Left lung (tissue), 10 donors: ENCODE measurements around the gene TSACC. TPM values are rescaled to one million over a fixed set of nuclear protein-coding genes. Genes with fewer than 3 reads are reported as not detected.
"Not testable (repeated sequence)": the region's sequence is repeated elsewhere in the genome, so short reads cannot be mapped to it uniquely, and the experiment has no call there.

ENCODE experiments used
- ATAC-seq: fragments of 200-7000 bp; cut with Tn5 transposase; one replicate; pipeline ENCODE4 v1.9.1; 2020; ENCODE audit warnings: moderate library complexity
- DNase-seq, 4 donors: peaks; one replicate each; pipeline ENCODE4 v3.0.0-alpha.2; 2013 to 2020
- H3K27ac ChIP-seq, 2 donors: fragments of 200-600 bp; sonication (generic) in 1 of 2; one replicate each; pipeline versions ENCODE4 v1.5.0 to v1.8.0; 2020 to 2021
- H3K27me3 ChIP-seq, 2 donors: fragments of 200-600 bp; sonication (generic) in 1 of 2; one replicate each; pipeline versions ENCODE4 v1.5.0 to v1.8.0; 2020 to 2021
- H3K36me3 ChIP-seq, 2 donors: fragments of 200-600 bp; sonication (generic) in 1 of 2; one replicate each; pipeline versions ENCODE4 v1.5.0 to v1.8.0; 2020 to 2021
- H3K4me1 ChIP-seq, 2 donors: fragments of 200-600 bp; one replicate each; pipeline ENCODE4 v1.8.0; 2021
- H3K4me3 ChIP-seq, 2 donors: fragments of 200-600 bp; sonication (generic) in 1 of 2; one replicate each; pipeline versions ENCODE4 v1.5.0 to v1.8.0; 2020 to 2021; ENCODE audit warnings: mild to moderate bottlenecking in 1 of 2
- H3K9me3 ChIP-seq, 2 donors: fragments of 200-600 bp; sonication (generic) in 1 of 2; one replicate each; pipeline versions ENCODE4 v1.5.0 to v1.8.0; 2020 to 2021
- CTCF ChIP-seq, 2 donors: fragments of 200-600 bp; sonication (generic) in 1 of 2; IDR thresholded peaks; one replicate each; pipeline versions ENCODE4 v1.5.0 to v1.8.0; 2021; ENCODE audit warnings: antibody characterized with exemption in 2 of 2
- intact Hi-C, 2 donors: fragments of 100-400 bp; cut with DNase I; formaldehyde crosslinking; loops; one replicate each; pipeline versions ENCODE4 v1.11.2 to v1.14.2; 2022
- polyA plus RNA-seq, 6 donors: library from polyadenylated mRNA; unstranded; fragments of 120-200 nt; gene quantifications; one replicate each; pipeline ENCODE4 v1.2.1, GENCODE V29; 2013; ENCODE audit not compliant: insufficient read length in 6 of 6
- total RNA-seq, 2 donors: library from RNA; stranded (reverse); fragmentation: NEBNext Ultra II Directional; extraction: Animal tissue kit (Norgen Biotek cat#: 25700); gene quantifications; one replicate each; pipeline ENCODE4 v1.2.1, GENCODE V29; 2021
- donor health status: DM: no; HTN: yes; CAD: no.
- donor health status: DM: no; HTN: no; CAD: no.

TSACC gene
- total and polyA plus RNA-seq, 8 donors, result 0.68 to 1.4 (median 0.84) TPM; not detected in 2

DNA sequence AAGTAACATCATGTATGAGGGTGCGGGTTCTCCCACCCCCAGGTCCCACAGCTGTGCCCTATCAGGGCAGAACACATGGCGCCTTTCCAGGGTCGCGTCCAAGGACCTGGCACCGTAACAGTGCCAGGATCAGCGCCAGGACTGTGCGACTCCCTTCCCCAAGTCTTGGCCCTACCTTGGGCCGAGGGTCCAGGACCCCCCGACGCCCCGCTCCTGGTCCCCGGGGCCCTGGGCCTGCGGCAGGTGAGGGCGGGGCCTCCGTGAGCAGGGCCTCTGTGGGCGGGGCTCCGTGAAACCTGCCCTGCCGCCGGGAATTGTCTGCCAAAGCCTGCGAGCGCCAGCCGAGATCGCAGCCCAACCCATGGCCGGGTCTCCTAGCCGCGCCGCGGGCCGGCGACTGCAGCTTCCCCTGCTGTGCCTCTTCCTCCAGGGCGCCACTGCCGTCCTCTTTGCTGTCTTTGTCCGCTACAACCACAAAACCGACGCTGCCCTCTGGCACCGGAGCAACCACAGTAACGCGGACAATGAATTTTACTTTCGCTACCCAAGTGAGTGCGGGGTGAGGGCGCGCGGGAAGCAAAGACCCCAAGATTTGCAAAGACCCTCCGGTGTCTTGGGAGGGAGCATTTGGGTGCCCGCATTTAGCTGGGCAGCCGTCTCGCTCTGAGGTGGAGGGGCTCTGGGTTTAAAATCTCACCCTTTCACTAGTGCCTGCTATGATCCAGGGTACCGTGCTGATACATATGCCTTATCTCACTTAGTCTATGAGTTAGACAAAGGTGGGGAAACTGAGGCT lies 30.8 kb downstream of the TSACC start, which contains the start of gene RHBG:
Gene RHBG (plus strand): TSS at position 323 of the 796 bp plus-strand sequence. CDS start 39 bp downstream, at position 362.
- Histone ChIP-seq H3K27ac (no peak within 1 kb of the TSS), H3K36me3 (no peaks in the 10 kb centered on the region), H3K27me3 (peaks cover 0 to 62% of the 10 kb centered on the region in 2 donors), H3K4me1 (peaks cover 0 to 11% of the 10 kb centered on the region in 2 donors), H3K4me3 (peak within 1 kb of the TSS; percentile 17 to 27), H3K9me3 (no peaks in the 10 kb centered on the region)
- intact Hi-C loops, result no loop called here
- no peak for TF ChIP-seq CTCF (IDR thresholded peaks at IDR 0.05)
- ATAC-seq (peak; percentile 96), DNase-seq (peak in 3 of 4 donors; percentile 56 to 89 (median 64))

- DNase-seq, H3K27ac ChIP-seq, H3K9me3 ChIP-seq, ATAC-seq, intact Hi-C loops, H3K36me3 ChIP-seq: not testable (repeated sequence)
- Histone ChIP-seq H3K4me1 (peaks cover 0 to 11% of the 10 kb centered on the region in 2 donors), H3K27me3 (peaks cover 0 to 55% of the 10 kb centered on the region in 2 donors), H3K4me3 (peak overlapping the region in 1 of 2 donors; percentile 27)
Measured at GRCh38 chr1:156369685-156370286, 31.5 kb downstream of the TSACC start.

DNA sequence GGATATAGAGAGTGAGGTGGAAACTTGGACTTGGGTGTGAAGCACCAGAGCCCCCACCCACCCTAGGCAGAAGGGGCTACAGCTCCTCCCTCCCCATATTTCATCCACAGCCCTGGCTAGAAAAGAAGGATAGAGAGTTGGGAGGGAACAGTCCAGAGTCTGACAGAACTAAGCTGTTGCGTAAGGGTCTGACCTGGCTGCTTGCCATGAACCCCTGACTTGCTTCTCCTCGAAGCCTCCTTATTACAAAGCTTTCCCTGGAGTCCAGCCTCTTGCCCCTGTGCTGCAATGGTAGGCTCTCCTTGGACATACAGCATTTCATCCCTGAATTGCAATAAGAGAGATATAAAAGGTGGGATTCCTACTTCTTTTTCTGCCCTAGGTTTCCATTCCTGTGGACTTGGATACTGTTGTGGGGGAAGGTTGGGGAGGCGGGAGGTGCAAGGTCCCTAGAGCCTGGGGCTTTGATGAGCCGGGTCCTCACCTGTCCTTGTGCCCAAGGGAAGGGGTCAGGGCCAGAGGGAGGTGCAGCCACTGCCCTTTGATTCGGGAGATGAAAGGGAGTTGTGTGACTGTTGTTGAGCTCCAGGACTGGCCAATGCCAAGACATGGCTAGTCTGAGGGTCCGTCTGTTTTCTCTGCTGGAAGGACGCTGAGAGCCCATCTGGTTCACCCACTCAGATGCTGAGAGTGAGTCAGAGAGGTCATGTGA lies 33.4 kb downstream of the TSACC start:
- H3K4me3 ChIP-seq, result no peak overlapping the region
- ATAC-seq, result peak; percentile 13

DNA sequence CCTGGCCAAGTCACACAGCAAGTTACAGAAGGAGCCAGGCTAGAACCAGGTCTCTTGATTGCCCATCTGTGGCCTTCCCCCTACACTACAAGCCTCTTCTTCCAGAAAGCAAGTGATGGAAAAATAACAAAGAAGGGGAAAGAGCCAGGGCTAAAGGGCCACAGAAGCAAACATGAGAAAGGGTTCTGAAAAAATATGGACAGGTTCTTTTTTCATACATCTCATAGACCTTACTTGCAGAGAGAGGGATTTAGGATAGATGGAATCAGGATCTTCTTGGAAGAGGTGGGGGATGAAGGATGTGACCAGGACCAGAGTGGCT lies 33.9 kb downstream of the TSACC start:
- ATAC-seq (no peak), DNase-seq (no peak)
- intact Hi-C loops, result no loop called here
- TF ChIP-seq CTCF (IDR thresholded peaks at IDR 0.05), result no peak
- H3K4me3 ChIP-seq, result no peak overlapping the region
- no peak overlapping the region for H3K27ac ChIP-seq
- H3K4me1 ChIP-seq, result peaks cover 0 to 14% of the 10 kb centered on the region in 2 donors
- H3K27me3 ChIP-seq, result peaks cover 0 to 55% of the 10 kb centered on the region in 2 donors
- H3K9me3 ChIP-seq, result no peaks in the 10 kb centered on the region
- H3K36me3 ChIP-seq, result no peaks in the 10 kb centered on the region

More for the DNA sequence above, 33.4 kb downstream of the TSACC start:
- peaks cover 0 to 14% of the 10 kb centered on the region in 2 donors for H3K4me1 ChIP-seq
- no peaks in the 10 kb centered on the region for H3K9me3 ChIP-seq
- no peaks in the 10 kb centered on the region for H3K36me3 ChIP-seq
- peak in 3 of 4 donors; percentile 64 to 83 (median 81) for DNase-seq
- peaks cover 0 to 50% of the 10 kb centered on the region in 2 donors for H3K27me3 ChIP-seq
- no peak for TF ChIP-seq CTCF (IDR thresholded peaks at IDR 0.05)
- H3K27ac ChIP-seq, result no peak overlapping the region
- intact Hi-C loops, result no loop called here

DNA sequence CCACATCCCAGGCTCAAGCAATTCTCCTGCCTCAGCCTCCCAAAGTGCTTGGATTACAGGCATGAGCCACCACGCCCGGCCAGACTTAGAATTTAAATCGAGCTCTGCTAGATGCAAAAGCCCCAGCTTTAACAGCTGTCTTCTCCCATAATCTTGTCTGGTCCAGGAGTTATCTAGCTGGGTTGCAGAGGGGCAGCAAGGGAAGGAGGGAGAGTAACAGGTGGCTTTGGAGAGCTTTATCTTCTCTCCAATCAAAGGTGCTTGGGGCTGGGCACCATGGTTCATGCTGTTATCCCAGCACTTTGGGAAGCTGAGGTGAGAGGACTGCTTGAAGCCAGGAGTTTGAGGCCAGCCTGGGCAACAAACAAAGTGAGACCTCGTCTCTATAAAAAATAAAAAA lies 34.5 kb downstream of the TSACC start:
- Histone ChIP-seq H3K9me3 (no peaks in the 10 kb centered on the region), H3K27ac (no peak overlapping the region), H3K27me3 (peaks cover 0 to 50% of the 10 kb centered on the region in 2 donors), H3K4me1 (peaks cover 0 to 14% of the 10 kb centered on the region in 2 donors), H3K4me3 (no peak overlapping the region), H3K36me3 (no peaks in the 10 kb centered on the region)
- TF ChIP-seq CTCF (IDR thresholded peaks at IDR 0.05), result no peak
- DNase-seq (no peak), ATAC-seq (no peak)
- intact Hi-C loops, result no loop called here
